Smooth muscle cell (in vitro differentiated cells): ENCODE results near the gene CEMIP. TPM values are rescaled to one million over a fixed set of nuclear protein-coding genes. Genes with fewer than 3 reads are reported as not detected.

ENCODE experiments used
- DNase-seq: peaks from one replicate; lab custom pipeline; 2025; ENCODE audit not compliant: unreplicated experiment; lab: John Stamatoyannopoulos, UW
- H2AFZ ChIP-seq: fragments of 200-600 bp; sonication (generic); 2 replicates; pipeline ENCODE4 v1.6.0; 2016; ENCODE audit warnings: antibody characterized with exemption, low read depth, mild to moderate bottlenecking
- H3F3A ChIP-seq: fragments of 200-600 bp; sonication (generic); 2 replicates; pipeline ENCODE4 v1.6.0; 2017; ENCODE audit warnings: antibody characterized with exemption, low read depth
- H3K27ac ChIP-seq: fragments of 200-600 bp; sonication (generic); 2 replicates; pipeline ENCODE4 v1.5.1; 2016; ENCODE audit warnings: low read depth, mild to moderate bottlenecking
- H3K27me3 ChIP-seq: fragments of 200-600 bp; sonication (generic); 2 replicates; pipeline ENCODE4 v1.6.1; 2016; ENCODE audit warnings: low read depth, mild to moderate bottlenecking
- H3K36me3 ChIP-seq: fragments of 200-600 bp; sonication (generic); 2 replicates; pipeline ENCODE4 v1.5.1; 2016; ENCODE audit warnings: low read depth
- H3K4me1 ChIP-seq: fragments of 200-600 bp; sonication (generic); 2 replicates; pipeline ENCODE4 v1.5.1; 2016; ENCODE audit warnings: low read depth
- H3K4me2 ChIP-seq: fragments of 200-600 bp; sonication (generic); 2 replicates; pipeline ENCODE4 v1.6.0; 2016; ENCODE audit warnings: mild to moderate bottlenecking
- H3K4me3 ChIP-seq: fragments of 200-600 bp; sonication (generic); 2 replicates; pipeline ENCODE4 v1.5.1; 2016; ENCODE audit warnings: mild to moderate bottlenecking
- H3K79me2 ChIP-seq: fragments of 200-600 bp; sonication (generic); 2 replicates; pipeline ENCODE4 v1.6.0; 2016; ENCODE audit warnings: low read depth, mild to moderate bottlenecking
- H3K9ac ChIP-seq: fragments of 200-600 bp; sonication (generic); 2 replicates; pipeline ENCODE4 v1.6.0; 2016; ENCODE audit warnings: low read depth
- H3K9me3 ChIP-seq: fragments of 200-600 bp; sonication (generic); replicated peaks from 2 replicates; pipeline ENCODE4 v1.5.1; 2016; ENCODE audit warnings: low read depth
- H4K20me1 ChIP-seq: fragments of 200-600 bp; sonication (generic); 2 replicates; pipeline ENCODE4 v1.6.0; 2016; ENCODE audit warnings: low read depth
- CTCF ChIP-seq: fragments of 200-600 bp; sonication (generic); IDR thresholded peaks from 2 replicates; pipeline ENCODE4 v1.5.1; 2017; ENCODE audit warnings: borderline replicate concordance, mild to moderate bottlenecking, antibody characterized with exemption; ENCODE audit not compliant: insufficient read depth, poor library complexity, severe bottlenecking
- WGBS: methylation state at CpG from one replicate; pipeline ENCODE4 v1.1.7; 2016; ENCODE audit warnings: low lambda C conversion rate; 5-methylcytosine and 5-hydroxymethylcytosine counted together
- polyA plus RNA-seq: library from polyadenylated mRNA; unstranded; fragments of >200 nt; fragmentation: Nextera tagmentation; extraction: Ambion mirVana; gene quantifications from 2 replicates; pipeline ENCODE4 v1.2.1, GENCODE V29; 2016
- total RNA-seq: library from RNA; depleted of rRNA; stranded (reverse); fragments of >200 nt; gene quantifications from 2 replicates; pipeline ENCODE4 v1.2.3, GENCODE V29; 2014

The CEMIP gene
- total and polyA plus RNA-seq, 2 experiments from 2014 or later = 1.9 TPM

DNA sequence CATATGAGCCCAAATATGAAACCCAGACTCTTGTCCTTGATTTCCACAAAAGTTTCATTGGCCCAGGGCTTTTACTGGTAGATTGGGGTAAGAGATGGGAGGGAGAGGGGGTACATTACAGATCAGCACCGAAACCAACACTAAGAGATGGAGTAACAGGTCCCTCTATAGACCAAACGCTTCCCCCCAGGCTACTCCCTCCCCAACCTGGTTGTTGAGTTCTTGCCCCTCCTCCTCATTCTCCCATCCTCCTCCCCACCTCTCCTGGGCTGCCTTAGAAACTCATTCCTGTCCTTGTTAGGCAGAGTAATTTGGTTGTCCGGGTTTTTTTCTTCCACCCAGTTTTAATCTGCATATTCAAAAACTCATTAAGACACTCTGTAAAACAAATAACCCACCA, 136.3 kb downstream of the CEMIP start:
- no peaks in the 10 kb centered on the region for H3K36me3 ChIP-seq
- WGBS = 38% methylated on average over 3 of the region's 3 CpGs
- H3K79me2 ChIP-seq = no peaks in the 10 kb centered on the region
- no peak overlapping the region for H3K27ac ChIP-seq
- H3K9ac ChIP-seq = no peak overlapping the region
- H3K4me1 ChIP-seq = no peaks in the 10 kb centered on the region
- H3K27me3 ChIP-seq = no peaks in the 10 kb centered on the region
- no peak overlapping the region for H3K4me2 ChIP-seq
- no peaks in the 10 kb centered on the region for H3F3A ChIP-seq
- no peaks in the 10 kb centered on the region for H3K9me3 ChIP-seq
- H2AFZ ChIP-seq = no peak overlapping the region
- no peaks in the 10 kb centered on the region for H4K20me1 ChIP-seq
- no peak overlapping the region for H3K4me3 ChIP-seq
- DNase-seq = no peak
- TF ChIP-seq CTCF = no peak

GRCh38 chr15:80916056-80916455, 136.9 kb downstream of the CEMIP start:
- Histone ChIP-seq H3K4me1 (no peaks in the 10 kb centered on the region), H4K20me1 (no peaks in the 10 kb centered on the region), H3K79me2 (no peaks in the 10 kb centered on the region), H2AFZ (no peak overlapping the region), H3K4me2 (no peak overlapping the region), H3K36me3 (no peaks in the 10 kb centered on the region), H3K9me3 (no peaks in the 10 kb centered on the region), H3F3A (no peaks in the 10 kb centered on the region), H3K9ac (no peak overlapping the region), H3K4me3 (no peak overlapping the region), H3K27ac (no peak overlapping the region), H3K27me3 (no peaks in the 10 kb centered on the region)
- TF ChIP-seq CTCF = no peak
- no peak for DNase-seq
- 64% methylated on average over 7 of the region's 7 CpGs for WGBS

DNA sequence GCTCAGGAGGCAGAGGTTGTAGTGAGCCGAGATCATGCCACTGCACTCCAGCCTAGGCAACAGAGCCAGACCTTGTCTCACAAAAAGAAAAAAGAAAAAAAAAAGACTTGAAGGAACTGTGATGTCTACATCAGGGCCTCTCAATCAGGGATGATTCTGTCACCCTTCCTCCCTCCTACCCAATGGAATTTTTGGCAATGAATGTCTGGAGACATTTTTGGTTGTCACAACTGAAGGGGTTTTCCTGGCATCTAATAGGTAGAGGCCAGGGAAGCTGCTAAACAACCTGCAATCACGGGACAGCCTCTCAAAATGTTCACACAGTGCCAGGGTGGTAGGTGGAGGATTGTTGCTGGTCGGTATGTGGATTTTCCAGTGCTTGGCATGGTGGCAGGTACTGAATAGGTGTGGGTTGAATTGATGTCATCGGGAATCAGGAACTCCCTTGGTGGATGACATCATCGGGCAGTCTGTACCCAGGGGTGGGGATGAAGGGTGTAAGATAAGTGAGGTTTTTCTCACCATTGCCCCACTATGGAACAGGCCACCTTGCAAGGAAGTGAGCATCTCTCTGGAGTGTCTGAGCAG, 139.1 kb downstream of the CEMIP start:
- WGBS = 92% methylated on average over 5 of the region's 5 CpGs

More for the DNA sequence above, 139.1 kb downstream of the CEMIP start:
- Histone ChIP-seq H3K36me3 (no peaks in the 10 kb centered on the region), H3K79me2 (no peaks in the 10 kb centered on the region), H3F3A (no peaks in the 10 kb centered on the region), H3K4me1 (no peaks in the 10 kb centered on the region), H4K20me1 (no peaks in the 10 kb centered on the region), H3K9ac (no peak overlapping the region), H3K27me3 (no peaks in the 10 kb centered on the region), H3K9me3 (no peaks in the 10 kb centered on the region), H2AFZ (no peak overlapping the region), H3K4me2 (no peak overlapping the region), H3K27ac (no peak overlapping the region), H3K4me3 (no peak overlapping the region)
- no peak for TF ChIP-seq CTCF
- no peak for DNase-seq
